HS-5 (cell line): Measurements from ENCODE around the gene NIN.
A peak's percentile ranks its signal among the peaks of the same experiment; 100 is the strongest.

Experiments
- DNase-seq: peaks from one replicate; pipeline ENCODE4 v3.0.0-alpha.2; 2012; ENCODE audit warnings: low read depth

NIN gene

GRCh38 chr14:50792634-50793068 lies 38.3 kb downstream of the NIN start:
- DNase-seq: no peak

GRCh38 chr14:50792051-50792477 lies 38.9 kb downstream of the NIN start:
- DNase-seq: no peak

- DNase-seq: no peak
Measured at GRCh38 chr14:50791201-50791600, 39.8 kb downstream of the NIN start.

- DNase-seq: no peak
Measured at GRCh38 chr14:50790589-50790988, 40.4 kb downstream of the NIN start.

- no peak for DNase-seq
Measured at GRCh38 chr14:50786751-50787464, 44.1 kb downstream of the NIN start.

GRCh38 chr14:50785457-50786063 lies 45.4 kb downstream of the NIN start:
- DNase-seq: no peak

GRCh38 chr14:50784683-50785456 lies 46.1 kb downstream of the NIN start:
- no peak for DNase-seq

GRCh38 chr14:50783563-50783962 lies 47.4 kb downstream of the NIN start:
- no peak for DNase-seq

GRCh38 chr14:50780393-50780792 lies 50.6 kb downstream of the NIN start:
- DNase-seq: no peak

- DNase-seq: no peak
Measured at GRCh38 chr14:50778721-50779483, 52.1 kb downstream of the NIN start.

- DNase-seq: no peak
Measured at GRCh38 chr14:50776522-50776921, 54.4 kb downstream of the NIN start.

- peak; percentile 84 for DNase-seq
Measured at GRCh38 chr14:50775357-50775756, 55.6 kb downstream of the NIN start.

GRCh38 chr14:50774542-50775267 lies 56.3 kb downstream of the NIN start:
- no peak for DNase-seq

GRCh38 chr14:50773632-50774541 lies 57.1 kb downstream of the NIN start:
- no peak for DNase-seq

- peak; percentile 50 for DNase-seq
Measured at GRCh38 chr14:50772412-50772811, 58.5 kb downstream of the NIN start.

- DNase-seq: no peak
Measured at GRCh38 chr14:50770586-50770985, 60.4 kb downstream of the NIN start.

GRCh38 chr14:50769863-50770500 lies 61.0 kb downstream of the NIN start:
- DNase-seq: no peak

GRCh38 chr14:50768680-50769079 lies 62.3 kb downstream of the NIN start:
- no peak for DNase-seq

- DNase-seq: no peak
Measured at GRCh38 chr14:50766338-50766886, 64.5 kb downstream of the NIN start.
